ENCODE measurements around the gene TAF7.
A peak's percentile ranks its signal among the peaks of the same experiment; 100 is the strongest.
"Not testable (repeated sequence)": the region's sequence is repeated elsewhere in the genome, so short reads cannot be mapped to it uniquely, and the experiment has no call there.

Gene TAF7

DNA sequence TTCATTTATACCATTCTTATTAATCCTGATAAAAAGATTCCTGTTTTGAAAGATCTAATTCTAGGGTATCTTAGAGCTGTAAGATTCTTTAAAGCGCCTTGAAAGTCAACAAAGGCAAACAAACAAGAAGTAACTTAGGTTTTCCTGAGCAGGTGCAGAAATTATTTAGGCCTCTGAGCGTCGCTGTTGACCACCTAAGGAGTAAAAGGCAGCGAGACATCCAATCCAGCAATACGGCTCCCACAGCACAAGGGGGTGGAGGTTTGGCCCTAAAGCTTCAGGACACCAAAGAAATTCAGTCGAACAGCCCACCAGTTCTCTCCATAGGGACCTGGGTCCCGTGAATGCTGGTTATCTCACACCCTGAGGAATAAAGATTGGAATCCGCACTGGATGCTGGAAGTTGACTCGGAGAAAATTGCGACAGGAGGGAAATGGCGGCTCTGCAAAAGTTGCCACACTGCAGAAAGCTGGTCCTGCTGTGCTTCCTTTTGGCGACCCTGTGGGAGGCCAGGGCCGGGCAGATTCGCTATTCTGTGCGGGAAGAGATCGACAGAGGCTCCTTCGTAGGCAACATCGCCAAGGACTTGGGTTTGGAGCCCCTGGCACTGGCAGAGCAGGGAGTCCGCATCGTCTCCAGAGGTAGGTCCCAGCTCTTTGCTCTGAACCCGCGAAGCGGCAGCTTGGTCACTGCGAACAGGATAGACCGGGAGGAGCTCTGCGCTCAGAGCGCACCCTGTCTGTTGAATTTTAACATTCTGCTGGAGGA lies 18.1 kb upstream of the TAF7 start, which contains the start of gene PCDHGA2:
TSS of gene PCDHGA2 (plus strand) at position 223 of the 769 bp plus-strand sequence.
- no peak for DNase-seq

DNA sequence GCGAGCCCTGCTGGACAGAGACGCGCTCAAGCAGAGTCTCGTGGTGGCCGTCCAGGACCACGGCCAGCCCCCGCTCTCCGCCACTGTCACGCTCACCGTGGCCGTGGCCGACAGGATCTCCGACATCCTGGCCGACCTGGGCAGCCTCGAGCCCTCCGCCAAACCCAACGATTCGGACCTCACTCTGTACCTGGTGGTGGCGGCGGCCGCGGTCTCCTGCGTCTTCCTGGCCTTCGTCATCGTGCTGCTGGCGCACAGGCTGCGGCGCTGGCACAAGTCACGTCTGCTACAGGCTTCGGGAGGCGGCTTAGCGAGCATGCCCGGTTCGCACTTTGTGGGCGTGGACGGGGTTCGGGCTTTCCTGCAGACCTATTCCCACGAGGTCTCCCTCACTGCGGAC lies 12.0 kb upstream of the TAF7 start:
- not testable (repeated sequence) for DNase-seq

DNA sequence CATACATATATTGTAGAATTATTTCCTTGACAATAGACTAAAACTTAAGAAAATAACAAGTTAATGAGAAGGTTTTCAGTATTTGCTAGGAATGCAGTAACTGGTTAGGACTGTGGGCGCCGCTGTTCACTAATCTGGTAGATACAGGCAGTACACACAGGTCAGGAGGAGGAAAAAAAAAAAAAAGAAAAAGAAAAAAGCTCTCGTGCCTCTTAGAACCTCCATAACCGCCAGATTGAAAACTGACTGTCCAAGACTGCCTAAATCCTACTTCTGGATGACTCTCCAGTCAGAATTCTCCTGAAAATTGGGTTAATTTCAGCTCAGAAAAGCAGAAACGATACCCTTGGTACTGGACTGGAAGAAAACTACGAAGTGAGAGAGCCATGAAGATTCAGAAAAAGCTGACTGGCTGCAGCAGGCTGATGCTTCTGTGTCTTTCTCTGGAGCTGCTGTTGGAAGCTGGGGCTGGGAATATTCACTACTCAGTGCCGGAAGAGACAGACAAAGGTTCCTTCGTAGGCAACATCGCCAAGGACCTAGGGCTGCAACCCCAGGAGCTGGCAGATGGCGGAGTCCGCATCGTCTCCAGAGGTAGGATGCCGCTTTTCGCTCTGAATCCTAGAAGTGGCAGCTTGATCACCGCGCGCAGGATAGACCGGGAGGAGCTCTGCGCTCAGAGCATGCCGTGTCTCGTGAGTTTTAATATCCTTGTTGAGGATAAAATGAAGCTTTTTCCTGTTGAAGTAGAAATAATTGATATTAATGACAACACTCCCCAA lies 9.9 kb upstream of the TAF7 start, which contains the start of gene PCDHGA1:
TSS of gene PCDHGA1 (plus strand) at position 216 of the 782 bp plus-strand sequence.
- peak; percentile 15 for DNase-seq

DNA sequence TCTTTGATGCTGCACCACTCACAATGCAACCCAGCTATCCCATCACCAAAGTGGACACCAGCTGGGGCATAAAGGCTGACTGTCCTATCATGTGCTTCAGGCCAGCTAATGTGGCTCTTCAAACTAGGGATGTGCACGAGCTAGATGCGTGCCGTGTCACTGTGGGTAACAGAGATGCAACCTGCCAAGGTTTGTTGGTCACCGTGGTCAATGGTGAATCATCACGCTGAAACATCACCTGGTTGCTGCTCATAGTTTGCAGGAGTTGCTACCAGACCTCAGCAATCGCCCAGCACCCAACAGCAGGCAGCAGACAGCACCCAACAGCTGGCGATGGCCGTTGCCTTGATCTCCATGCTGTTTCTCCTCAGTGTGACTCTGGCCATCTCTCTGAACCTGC lies 7.6 kb upstream of the TAF7 start:
- DNase-seq: no peak

DNA sequence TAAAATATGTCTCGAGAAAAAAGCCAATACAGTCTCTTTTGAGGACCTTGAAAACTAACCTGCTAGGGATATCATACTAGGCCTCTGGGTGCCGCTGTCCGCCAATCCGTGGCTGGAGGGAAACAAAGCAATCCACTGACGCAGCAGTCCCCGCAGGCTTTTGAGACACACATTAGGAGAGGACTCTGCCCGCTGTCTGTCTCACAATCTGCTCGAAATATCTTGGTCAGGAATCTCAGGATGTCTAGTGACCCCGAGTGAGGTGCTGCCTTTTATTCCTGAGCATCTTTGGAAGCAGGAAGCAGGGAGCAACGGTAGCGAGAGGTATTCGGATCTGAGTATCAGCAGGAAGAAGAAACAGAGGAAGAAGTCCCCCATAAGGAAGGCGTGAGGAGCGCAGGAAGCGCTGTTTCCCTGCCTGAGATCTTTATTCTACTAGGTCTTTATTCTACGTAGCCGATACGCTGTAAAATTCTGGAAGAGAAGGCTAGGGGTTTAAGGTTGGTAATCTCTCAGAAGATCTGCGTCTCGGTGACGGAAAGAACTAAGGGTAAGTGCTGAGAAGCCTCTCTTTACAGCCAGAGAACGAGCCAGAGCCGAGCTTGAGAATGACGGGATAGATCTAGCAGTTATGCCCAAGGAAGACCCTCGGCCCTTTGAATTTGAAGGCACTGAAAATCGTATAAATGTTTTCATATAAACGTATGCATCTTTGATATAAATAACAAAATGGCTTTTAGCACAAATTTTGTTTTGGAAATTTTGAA lies 5.7 kb upstream of the TAF7 start:
- DNase-seq: peak; percentile 62

DNA sequence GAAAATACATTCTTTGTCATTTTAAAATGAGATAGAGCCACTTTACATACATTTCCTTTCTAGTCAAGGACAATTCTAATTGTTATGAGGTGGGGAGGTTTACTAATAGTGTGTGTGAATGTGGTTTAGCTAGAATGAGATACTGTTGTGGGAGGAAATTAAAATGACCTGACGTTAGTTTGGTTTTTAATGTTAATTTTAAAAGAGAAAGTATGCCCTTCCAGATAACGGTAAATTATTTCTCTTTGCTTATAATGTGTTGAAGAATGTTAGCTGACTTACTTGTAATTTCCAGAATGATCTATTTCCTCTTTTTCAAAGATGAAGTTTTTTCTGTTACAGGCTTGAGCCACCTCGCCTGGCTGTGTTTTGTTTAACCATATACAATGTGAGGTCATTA lies 1.7 kb upstream of the TAF7 start:
- DNase-seq: no peak

DNA sequence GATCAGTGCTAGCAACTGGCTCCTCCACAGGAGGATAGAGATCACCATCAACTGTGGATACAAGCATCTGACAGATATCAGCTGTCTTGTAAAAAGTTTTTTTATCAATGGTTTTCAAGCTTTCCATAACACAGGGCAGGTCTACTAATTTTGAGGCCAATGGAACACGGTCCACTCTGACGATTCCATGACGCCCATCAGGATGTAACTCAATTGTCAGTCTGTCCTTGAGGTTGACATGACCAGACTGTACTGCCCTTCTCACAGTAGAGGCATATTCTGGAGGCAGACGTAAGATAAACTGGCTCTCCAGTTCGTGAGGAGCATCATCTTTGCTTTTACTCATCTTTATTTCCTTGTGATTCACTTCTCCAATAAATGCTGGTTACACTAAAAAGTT lies 885 bp downstream of the TAF7 start:
- no peak for DNase-seq

DNA sequence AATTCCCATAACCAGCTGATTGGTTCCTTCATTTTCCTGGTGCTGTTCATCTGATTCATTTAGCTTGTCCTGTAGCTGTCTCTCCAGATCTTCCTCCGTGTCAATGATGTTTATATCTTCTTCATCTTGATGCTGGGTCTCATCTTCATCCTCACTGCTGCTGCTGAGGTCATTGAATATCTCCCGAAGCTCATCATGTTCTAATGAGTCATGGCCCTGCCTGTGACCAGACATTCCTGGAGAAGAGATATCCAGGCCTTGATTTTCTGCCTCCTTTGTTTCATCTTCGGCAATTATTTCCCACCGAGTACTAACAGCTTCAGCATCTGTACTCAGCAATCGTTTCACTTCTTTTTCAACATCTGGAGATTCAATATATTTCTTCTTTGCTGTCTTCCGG lies 1.4 kb downstream of the TAF7 start:
- no peak for DNase-seq

DNA sequence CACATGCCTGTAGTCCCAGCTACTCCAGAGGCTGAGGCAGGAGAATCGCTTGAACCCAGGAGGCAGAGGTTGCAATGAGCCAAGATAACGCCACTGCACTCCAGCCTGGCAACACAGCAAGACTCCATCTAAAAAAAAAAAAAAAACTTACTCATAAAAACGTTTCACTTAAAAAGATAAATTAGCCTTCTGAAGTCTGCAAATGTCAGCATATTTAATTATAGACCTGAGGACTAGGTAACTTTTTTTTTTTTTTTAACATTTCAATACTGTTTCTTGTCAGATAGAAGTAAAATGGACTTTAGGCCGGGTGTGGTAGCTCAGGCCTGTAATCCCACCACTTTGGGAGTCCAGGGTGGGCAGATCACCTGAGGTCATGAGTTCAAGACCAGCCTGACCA lies 3.6 kb downstream of the TAF7 start:
- DNase-seq: not testable (repeated sequence)

DNA sequence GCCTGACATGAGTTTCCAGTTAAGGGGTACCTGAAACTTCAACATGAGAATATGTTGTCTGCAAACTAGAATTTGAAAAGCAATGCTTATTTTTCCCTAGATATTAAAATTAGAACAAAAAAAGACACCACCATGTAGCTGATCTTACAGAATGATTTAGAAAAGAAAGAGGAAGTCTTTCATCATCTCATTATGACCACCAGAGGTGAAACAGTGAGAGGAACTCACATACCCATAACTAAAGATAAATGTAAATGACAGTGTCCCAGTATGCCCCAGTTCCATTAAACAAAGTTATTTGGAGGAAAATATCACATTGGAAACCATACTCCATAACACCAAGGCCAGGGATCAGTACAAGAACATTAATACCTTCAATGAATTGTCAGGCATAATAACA lies 6.9 kb downstream of the TAF7 start:
- no peak for DNase-seq

DNA sequence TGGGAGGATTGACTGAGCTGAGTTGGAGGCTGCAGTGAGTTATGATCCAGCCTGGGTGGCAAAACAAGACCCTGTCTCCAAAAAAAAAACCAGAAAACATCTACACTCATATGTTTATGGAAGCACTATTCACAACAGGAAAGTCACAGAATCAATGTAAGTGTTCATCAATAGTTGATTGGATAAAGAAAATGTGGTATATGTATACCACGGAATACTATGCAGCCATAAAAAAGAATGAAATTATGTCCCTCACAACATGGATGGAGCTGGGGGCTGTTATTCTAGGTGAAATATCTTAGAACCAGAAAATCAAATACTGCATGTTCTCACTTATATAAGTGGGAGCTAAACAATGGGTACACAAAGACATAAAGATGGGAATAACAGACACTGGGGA lies 14.0 kb downstream of the TAF7 start:
- DNase-seq: no peak

DNA sequence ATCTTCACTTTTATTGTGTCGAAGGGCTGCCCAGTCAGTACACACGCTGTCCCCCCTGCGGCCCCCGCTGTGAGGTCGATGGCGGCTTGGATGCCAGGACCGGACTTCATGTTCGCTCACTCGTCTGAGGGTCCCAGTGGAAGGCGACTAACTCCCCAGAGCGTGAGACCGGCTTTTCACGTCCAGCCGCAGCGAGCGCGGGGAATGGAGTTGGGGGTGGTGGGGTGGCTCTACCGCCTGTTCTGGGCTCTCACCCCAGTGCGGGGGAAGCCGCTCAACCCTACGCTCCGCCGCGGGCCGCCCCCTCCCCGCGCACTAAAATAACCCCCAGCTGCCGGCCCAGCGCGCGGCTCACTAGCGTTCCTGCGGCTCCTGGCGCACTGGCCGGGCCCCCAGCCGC lies 16.8 kb downstream of the TAF7 start, which contains the start of gene SLC25A2:
TSS of gene SLC25A2 (minus strand) at position 294 of the 400 bp plus-strand sequence. CDS start at position 110, 184 bp downstream.
- DNase-seq: no peak

DNA sequence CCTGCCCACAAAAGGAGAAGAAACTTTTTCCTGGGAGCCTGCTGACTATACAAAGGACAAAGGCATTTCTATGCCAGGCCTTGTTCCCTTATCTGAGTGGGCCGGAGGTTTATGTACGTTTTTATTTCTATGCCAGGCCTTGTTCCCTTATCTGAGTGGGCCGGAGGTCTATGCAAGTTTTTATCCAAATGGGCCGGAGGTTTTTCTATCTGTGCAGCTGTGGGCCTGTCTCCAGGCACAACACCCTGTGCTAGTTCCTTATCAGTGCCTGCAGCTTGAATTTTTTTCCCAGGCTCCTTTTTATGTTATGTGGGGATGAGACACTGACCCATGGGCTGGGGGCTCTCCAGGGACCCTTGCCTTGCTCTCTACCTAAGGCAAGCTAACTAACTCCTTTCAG lies 22.2 kb downstream of the TAF7 start:
- no peak for DNase-seq

DNA sequence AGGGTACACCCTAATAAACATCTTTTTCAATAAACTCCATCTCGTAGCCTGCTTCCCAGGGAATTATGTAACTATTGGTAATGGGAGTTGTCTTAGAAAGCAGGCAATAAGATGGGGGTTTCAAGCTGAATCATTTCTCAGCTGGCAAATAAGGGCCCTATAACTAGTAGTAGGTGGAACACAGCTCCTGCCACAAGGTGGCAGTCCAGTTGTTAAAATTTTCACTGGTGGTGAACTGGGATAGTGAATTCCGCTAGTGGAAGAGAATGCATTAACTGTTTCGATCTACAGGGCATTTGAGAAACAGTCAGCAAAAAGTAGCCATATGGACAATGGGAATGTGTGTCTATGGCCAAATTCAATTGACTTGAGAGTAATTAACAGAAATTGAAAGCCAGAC lies 47.7 kb downstream of the TAF7 start:
- no peak for DNase-seq

DNA sequence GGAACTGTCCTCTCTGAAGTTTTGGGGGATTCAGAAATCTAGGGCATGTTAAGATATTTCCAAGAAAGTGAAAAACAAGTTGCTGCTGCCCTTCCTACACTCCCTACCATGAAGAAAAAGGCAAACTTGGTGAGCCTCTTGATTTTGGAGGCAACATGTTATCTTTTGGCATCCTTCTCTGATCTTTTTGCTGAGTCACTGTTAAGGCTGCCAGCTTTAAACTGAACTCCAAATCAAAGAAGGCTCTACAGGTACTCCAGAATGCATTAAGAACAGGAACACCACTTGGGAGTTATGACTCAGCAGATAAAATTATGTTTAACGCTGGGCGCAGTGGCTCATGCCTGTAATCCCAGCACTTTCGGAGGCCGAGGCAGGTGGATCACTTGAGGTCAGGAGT lies 51.4 kb downstream of the TAF7 start:
- no peak for DNase-seq
